ENCODE measurements around the gene PKP1. TPM values are rescaled to one million over a fixed set of nuclear protein-coding genes. Genes with fewer than 3 reads are reported as not detected.

PKP1 gene
- total RNA-seq, 1 experiment from 2014 or later: not detected

DNA sequence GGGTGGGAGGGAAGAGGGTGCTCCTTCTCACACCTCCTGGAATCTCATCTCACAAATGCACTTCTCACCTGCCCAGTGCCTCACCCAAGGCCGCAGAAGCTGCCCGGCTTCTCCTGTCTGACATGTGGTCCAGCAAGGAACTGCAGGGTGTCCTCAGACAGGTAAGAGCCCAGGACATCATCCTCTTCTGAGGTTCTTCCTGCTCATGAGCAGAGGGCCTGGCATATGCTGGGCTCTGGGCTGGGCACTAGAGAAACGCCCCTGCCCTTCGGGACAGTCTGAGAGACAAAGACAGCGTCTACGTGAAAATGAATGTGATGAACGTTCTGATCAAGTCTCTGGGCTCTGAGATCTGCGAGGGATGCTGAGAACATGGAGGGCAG, 42.4 kb downstream of the PKP1 start:
- Histone ChIP-seq H3K27ac (no peak overlapping the region), H3K4me1 (replicated peaks) (no peaks in the 10 kb centered on the region), H3K9me3 (replicated peaks) (no peaks in the 10 kb centered on the region), H3K27me3 (replicated peaks) (no peaks in the 10 kb centered on the region), H3K4me3 (no peak overlapping the region), H3K36me3 (no peaks in the 10 kb centered on the region)
- no peak for DNase-seq (ENCODE audit: low read depth in 1 of 2, low spot score in 2 of 2)

DNA sequence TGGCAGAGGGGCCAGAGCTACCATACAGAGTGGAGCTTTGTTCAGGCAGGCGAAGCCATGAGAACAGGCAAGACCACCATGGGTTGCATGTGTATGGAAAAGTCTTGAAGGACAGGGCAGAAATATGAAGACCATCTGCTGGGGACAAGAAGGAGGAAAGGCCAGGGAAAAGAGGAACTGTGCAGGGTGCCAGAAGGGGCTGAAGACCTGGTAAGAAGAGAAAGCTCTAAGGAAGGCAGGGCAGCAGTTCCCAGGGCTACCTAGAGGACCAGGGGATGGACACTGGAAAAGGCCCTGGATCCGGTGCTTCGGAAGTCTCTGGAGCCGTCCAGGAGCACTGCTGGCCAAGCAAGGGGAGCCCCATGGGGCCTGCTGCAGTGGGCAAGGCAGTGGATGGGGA, 43.4 kb downstream of the PKP1 start:
- DNase-seq (ENCODE audit: low read depth in 1 of 2, low spot score in 2 of 2): no peak
- Histone ChIP-seq H3K4me3 (no peak overlapping the region), H3K4me1 (replicated peaks) (no peaks in the 10 kb centered on the region), H3K36me3 (no peaks in the 10 kb centered on the region), H3K9me3 (replicated peaks) (no peaks in the 10 kb centered on the region), H3K27me3 (replicated peaks) (no peaks in the 10 kb centered on the region), H3K27ac (no peak overlapping the region)

DNA sequence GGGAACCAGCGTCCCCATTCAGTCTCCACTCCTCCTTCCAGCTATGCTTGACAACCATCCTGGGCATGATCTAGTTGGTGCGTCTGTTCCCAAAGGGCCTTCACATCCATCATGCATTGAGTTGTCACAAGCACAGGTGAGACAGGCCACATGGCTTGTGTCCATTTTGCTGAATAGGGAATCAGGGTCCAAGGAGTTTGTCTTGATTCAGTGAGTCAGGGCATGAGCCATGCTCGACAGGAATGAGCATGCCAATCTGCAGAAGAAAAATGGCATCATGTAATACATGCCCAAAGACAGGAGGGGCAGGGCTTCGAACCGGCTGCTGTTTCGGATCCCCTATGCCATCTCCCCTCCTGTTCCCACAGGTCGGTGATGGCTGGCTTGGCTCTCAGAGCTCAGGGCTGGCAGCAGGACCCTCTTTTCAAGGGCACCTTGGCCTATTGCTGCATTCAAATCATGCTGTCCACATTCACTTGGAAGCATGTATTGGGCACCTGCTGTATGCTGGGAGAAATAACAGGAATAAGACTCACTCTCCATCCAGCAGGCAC, 44.5 kb downstream of the PKP1 start:
- no peaks in the 10 kb centered on the region for H3K27me3 ChIP-seq (replicated peaks)

DNA sequence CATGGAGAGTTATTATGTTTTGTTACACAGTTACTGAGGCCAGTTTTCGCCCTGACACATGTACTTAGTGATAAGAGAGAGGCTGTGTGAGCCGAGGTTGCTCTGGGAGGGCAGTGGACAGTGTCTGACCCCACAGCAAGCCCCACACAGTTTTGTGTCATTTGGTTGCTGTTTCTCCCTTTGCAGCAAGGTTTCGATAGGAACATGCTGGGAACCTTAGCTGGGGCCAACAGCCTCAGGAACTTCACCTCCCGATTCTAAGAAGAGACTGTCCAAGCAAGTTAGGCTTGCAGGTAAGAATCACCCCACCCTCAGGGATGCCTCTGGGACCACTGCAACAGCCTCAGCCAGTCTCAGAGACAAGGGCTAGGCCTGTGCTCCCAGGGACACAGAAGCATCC, 45.3 kb downstream of the PKP1 start:
- Histone ChIP-seq H3K9me3 (replicated peaks) (no peaks in the 10 kb centered on the region), H3K36me3 (no peaks in the 10 kb centered on the region), H3K4me3 (no peak overlapping the region), H3K4me1 (replicated peaks) (no peaks in the 10 kb centered on the region), H3K27ac (no peak overlapping the region), H3K27me3 (replicated peaks) (no peaks in the 10 kb centered on the region)
- no peak for DNase-seq (ENCODE audit: low read depth in 1 of 2, low spot score in 2 of 2)

More for the DNA sequence above, 44.5 kb downstream of the PKP1 start:
- H3K4me3 ChIP-seq: no peak overlapping the region
- H3K27ac ChIP-seq: no peak overlapping the region
- no peaks in the 10 kb centered on the region for H3K9me3 ChIP-seq (replicated peaks)
- H3K4me1 ChIP-seq (replicated peaks): no peaks in the 10 kb centered on the region
- no peak for DNase-seq (ENCODE audit: low read depth in 1 of 2, low spot score in 2 of 2)
- H3K36me3 ChIP-seq: no peaks in the 10 kb centered on the region

DNA sequence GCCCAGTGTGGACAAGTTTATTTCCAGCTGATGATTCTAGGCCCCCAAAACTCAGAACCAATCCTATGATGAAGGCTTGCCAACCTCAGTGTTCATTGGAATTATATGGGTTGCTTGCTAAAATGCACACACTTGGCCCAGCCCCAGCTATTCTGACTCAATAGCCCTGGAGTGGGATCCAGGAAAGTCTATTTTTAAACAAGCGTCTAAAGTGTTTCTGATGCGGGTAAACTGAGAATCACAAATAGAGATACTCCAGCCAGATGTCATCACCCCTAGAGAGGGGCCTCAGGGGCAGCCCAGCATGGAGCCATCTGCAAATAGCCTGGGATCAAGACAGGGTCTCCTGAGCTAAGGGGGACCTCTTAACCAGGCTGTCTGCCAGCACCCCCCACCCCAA, 46.0 kb downstream of the PKP1 start:
- Histone ChIP-seq H3K4me3 (no peak overlapping the region), H3K27me3 (replicated peaks) (no peaks in the 10 kb centered on the region), H3K4me1 (replicated peaks) (no peaks in the 10 kb centered on the region), H3K9me3 (replicated peaks) (no peaks in the 10 kb centered on the region), H3K27ac (no peak overlapping the region), H3K36me3 (no peaks in the 10 kb centered on the region)
- DNase-seq (ENCODE audit: low read depth in 1 of 2, low spot score in 2 of 2): no peak

DNA sequence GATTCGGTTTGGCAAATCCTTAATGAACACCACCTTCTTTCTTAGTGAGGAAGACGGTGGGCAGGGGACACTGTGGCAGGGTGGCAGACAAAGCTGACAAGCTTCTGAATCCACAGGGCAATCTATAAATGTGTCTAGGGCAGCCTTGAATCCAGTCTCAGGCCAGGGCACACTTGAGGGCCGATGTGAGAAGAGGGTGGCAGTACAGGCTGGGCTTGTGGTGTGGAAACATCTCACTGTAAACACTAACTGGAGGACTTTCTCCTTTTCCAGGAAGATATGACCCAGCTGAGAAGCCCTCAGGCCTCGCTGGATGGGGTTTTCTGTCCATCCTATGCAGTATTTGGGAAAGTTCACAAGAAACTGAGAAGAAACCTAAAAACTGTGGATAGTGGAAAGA, 46.5 kb downstream of the PKP1 start:
- Histone ChIP-seq H3K4me3 (no peak overlapping the region), H3K36me3 (no peaks in the 10 kb centered on the region), H3K9me3 (replicated peaks) (no peaks in the 10 kb centered on the region), H3K27ac (no peak overlapping the region), H3K4me1 (replicated peaks) (no peaks in the 10 kb centered on the region), H3K27me3 (replicated peaks) (no peaks in the 10 kb centered on the region)
- DNase-seq (ENCODE audit: low read depth in 1 of 2, low spot score in 2 of 2): no peak

DNA sequence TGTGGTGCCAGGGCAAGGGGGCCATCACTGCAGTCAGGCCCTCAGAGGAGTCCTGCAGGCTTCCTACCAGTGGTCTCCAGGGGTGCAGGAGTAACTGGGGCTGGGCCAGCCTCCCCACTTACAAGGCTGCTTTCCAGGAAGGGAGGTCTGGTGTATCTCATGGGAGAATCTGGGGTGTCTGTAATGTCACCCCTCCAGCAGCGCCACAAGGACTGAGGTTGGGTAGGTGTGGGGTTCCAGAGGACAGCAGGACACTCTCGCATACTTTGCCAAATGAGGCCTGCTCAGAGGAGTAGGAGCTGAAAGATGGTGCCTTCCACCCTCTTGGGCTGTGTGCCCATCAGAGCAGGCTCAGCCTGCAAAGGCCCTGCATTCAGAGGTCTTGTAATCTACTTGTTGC, 47.2 kb downstream of the PKP1 start:
- no peaks in the 10 kb centered on the region for H3K27me3 ChIP-seq (replicated peaks)
- no peaks in the 10 kb centered on the region for H3K9me3 ChIP-seq (replicated peaks)
- no peak overlapping the region for H3K4me3 ChIP-seq
- no peaks in the 10 kb centered on the region for H3K36me3 ChIP-seq
- H3K4me1 ChIP-seq (replicated peaks): no peaks in the 10 kb centered on the region
- H3K27ac ChIP-seq: no peak overlapping the region
- no peak for DNase-seq (ENCODE audit: low read depth in 1 of 2, low spot score in 2 of 2)

DNA sequence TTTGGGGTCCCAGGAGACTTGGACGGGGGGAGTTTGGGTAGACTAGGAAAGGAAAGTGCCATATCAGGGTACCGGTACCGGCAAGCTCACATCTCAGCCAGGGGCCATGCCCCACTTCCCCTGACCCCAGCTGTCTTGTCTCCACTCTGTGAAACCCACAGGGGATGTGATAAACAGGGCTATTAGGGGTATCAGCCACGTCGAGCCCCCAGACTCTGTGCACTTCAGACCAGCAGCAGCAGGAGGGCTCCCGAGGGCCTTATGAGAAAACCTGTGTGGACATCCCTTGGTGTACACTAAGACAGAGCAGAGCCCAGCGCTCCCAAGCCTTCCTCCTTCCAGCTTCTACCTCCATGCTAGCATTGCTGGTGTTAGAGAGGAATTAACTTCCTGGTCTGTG, 47.9 kb downstream of the PKP1 start:
- no peak overlapping the region for H3K27ac ChIP-seq
- H3K4me1 ChIP-seq (replicated peaks): no peaks in the 10 kb centered on the region
- no peaks in the 10 kb centered on the region for H3K9me3 ChIP-seq (replicated peaks)
- no peak for DNase-seq (ENCODE audit: low read depth in 1 of 2, low spot score in 2 of 2)
- H3K27me3 ChIP-seq (replicated peaks): no peaks in the 10 kb centered on the region
- H3K36me3 ChIP-seq: no peaks in the 10 kb centered on the region
- H3K4me3 ChIP-seq: no peak overlapping the region

DNA sequence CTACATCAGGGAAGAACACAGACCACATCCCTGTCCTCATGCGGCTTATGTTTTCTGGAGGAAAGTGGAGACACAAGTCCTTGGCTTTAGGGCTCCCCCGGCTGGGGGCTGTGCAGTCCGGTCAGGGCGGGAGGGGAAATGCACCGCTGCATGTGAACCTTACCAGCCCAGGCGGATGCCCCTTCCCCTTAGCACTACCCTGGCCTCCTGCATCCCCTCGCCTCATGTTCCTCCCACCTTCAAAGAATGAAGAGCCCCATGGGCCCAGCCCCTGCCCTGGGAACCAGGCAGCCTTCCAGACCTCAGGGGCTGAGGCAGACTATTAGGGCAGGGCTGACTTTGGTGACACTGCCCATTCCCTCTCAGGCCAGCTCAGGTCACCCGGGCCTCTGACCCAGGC, 48.7 kb downstream of the PKP1 start:
- Histone ChIP-seq H3K4me1 (replicated peaks) (no peaks in the 10 kb centered on the region), H3K27me3 (replicated peaks) (no peaks in the 10 kb centered on the region), H3K4me3 (no peak overlapping the region), H3K9me3 (replicated peaks) (no peaks in the 10 kb centered on the region), H3K27ac (no peak overlapping the region), H3K36me3 (no peaks in the 10 kb centered on the region)
- DNase-seq (ENCODE audit: low read depth in 1 of 2, low spot score in 2 of 2): no peak

DNA sequence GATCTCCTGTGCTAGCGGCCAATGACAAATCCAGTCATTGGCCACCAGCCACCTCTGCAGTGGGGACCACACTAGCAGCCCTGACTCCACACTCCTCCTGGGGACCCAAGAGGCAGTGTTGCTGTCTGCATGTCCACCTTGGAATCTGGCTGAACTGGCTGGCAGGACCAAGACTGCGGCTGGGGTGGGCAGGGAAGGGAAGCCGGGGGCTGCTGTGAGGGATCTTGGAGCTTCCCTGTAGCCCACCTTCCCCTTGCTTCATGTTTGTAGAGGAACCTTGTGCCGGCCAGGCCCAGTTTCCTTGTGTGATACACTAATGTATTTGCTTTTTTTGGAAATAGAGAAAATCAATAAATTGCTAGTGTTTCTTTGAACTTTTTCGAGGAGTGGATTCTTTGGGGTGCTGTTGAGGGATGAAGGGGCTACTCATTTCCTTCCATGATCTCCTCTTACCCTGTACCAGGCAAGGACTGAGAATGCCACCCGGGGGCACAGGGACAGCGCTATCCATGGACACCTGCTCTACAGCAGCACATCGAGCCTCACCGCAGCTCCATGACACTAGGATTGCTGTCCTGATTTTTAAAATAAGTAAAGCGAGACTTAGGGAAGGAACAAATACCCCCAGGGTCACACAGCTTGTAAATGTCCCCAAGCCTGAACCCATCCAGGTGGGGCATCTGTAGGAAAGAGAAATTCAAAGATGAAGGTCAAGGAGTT, 49.5 kb downstream of the PKP1 start:
- Histone ChIP-seq H3K27me3 (replicated peaks) (no peaks in the 10 kb centered on the region), H3K27ac (no peak overlapping the region), H3K9me3 (replicated peaks) (no peaks in the 10 kb centered on the region), H3K4me1 (replicated peaks) (no peaks in the 10 kb centered on the region), H3K36me3 (no peaks in the 10 kb centered on the region), H3K4me3 (no peak overlapping the region)
- no peak for DNase-seq (ENCODE audit: low read depth in 1 of 2, low spot score in 2 of 2)

DNA sequence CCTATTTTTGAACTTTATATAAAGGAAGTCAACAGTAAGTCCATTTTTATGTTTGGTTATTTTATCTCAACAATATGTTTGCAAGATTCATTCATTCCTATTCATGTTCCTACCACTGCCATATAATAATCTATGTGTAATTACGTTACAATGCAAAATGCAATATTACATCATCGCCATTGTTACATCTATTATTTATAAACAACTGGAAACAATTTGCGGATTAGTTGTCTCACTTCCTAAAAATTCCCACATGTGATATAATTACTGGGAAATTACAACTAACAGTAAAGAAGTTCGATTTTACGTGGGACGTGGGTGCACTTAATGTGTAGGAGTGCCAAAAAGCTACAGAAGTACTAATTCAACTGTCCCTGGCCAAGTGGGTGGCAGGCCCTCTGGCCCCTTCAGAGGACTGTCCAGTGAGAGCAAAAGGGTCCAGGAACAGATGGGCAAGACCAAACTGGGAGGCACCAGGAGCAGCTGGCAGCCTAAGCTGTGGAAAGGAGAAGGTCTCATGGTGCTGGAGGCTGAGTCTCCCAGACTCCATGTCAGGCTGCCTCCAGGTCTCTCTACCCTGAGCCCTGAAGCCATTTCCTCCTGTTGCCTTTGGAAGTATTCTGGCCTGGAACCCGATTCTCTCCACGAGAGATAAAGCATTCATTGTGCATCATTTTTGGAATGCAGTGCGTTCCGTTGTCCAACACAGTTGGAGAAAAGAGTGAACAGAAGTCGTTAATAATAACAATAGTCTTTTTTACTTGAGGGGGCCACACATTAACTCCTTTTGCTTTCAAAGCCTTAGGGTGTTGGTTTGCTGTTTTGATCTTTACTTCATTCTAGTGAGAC, 51.2 kb downstream of the PKP1 start:
- H3K9me3 ChIP-seq (replicated peaks): no peaks in the 10 kb centered on the region
- DNase-seq (ENCODE audit: low read depth in 1 of 2, low spot score in 2 of 2): no peak
- H3K27ac ChIP-seq: no peak overlapping the region
- H3K4me1 ChIP-seq (replicated peaks): no peaks in the 10 kb centered on the region
- H3K36me3 ChIP-seq: no peaks in the 10 kb centered on the region
- H3K27me3 ChIP-seq (replicated peaks): no peaks in the 10 kb centered on the region
- H3K4me3 ChIP-seq: no peak overlapping the region

DNA sequence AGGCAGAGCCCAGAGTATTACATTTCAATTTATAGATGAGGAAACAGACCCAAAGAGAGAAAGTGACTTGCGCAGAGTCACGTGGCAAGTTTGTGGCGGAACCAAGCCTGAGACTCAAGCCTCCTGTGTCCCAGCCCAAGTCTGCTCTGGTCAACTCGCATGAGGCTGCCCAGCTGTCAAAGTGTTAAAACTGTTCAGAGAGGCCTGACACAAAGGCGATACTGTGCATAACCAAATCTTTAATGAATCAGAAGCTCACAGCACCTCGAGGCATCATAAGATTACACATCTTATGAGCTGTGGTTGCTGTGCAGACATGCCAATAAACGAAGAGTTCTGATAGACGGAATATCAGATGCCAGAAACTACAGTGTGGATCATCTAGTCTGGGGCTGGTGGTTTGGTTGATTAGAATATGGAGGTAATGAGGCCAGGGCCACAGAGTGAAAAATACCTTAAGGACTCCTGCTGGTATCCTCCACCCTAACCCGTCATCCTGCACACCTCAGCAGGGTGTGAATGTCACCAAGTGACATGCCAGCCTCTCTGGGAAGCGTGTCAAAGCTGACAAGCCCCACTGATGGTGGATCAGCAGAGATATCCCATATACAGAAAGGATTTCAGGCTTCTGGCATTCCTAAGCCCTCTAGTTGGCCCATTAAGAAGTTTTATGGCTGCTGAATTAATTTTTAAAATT, 52.0 kb downstream of the PKP1 start:
- Histone ChIP-seq H3K27me3 (replicated peaks) (0 out of 2 replicates have a peak, but pooled peaks cover 2% of the 10 kb centered on the region), H3K9me3 (replicated peaks) (no peaks in the 10 kb centered on the region), H3K4me1 (replicated peaks) (no peaks in the 10 kb centered on the region), H3K27ac (no peak overlapping the region), H3K36me3 (no peaks in the 10 kb centered on the region), H3K4me3 (no peak overlapping the region)
- no peak for DNase-seq (ENCODE audit: low read depth in 1 of 2, low spot score in 2 of 2)

DNA sequence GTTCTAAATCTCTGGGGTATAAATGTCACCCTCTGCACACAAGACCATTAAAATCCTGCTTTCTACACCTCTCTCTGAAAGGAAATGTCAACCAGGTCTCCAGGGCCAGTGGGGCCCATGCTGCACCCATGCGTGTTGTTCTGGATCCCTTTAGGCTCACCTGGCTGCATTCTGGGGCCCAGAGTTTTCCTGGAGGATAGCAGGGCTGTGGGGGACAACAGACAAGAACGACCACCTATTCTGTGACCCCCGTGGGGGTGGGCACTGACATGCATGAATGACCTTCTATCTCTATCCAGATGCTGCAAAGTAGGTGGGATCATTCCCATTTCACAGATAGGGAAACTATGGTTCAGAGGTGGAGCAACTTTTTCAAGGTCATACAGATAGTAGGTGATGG, 52.6 kb downstream of the PKP1 start:
- H3K36me3 ChIP-seq: no peaks in the 10 kb centered on the region
- 0 out of 2 replicates have a peak, but pooled peaks cover 2% of the 10 kb centered on the region for H3K27me3 ChIP-seq (replicated peaks)
- H3K4me1 ChIP-seq (replicated peaks): no peaks in the 10 kb centered on the region
- no peak overlapping the region for H3K4me3 ChIP-seq
- DNase-seq (ENCODE audit: low read depth in 1 of 2, low spot score in 2 of 2): no peak
- no peaks in the 10 kb centered on the region for H3K9me3 ChIP-seq (replicated peaks)
- H3K27ac ChIP-seq: no peak overlapping the region

All from SJSA1 (cell line).